A673 (cell line): ENCODE data around the gene HACD1.

ENCODE experiments used
- CTCF ChIP-seq: fragments of 300-800, 200-600 bp; sonication (generic); conservative IDR thresholded peaks from 2 replicates; pipeline ENCODE4 v1.5.1; 2017; ENCODE audit warnings: low read depth, mild to moderate bottlenecking, antibody characterized with exemption, low read length, moderate library complexity, mixed read lengths
- EZH2 ChIP-seq: fragments of 200-600 bp; sonication (generic); IDR thresholded peaks from 2 replicates; pipeline ENCODE4 v1.6.1; 2017; ENCODE audit warnings: borderline replicate concordance, low read depth, mild to moderate bottlenecking, mixed read lengths, antibody characterized with exemption, low read length; ENCODE audit not compliant: poor library complexity, severe bottlenecking

GRCh38 chr10:17661510-17661909 lies 44.3 kb upstream of the HACD1 start:
- no peak for TF ChIP-seq CTCF
- TF ChIP-seq EZH2 = no peak
